Activated naive CD8-positive, alpha-beta T cell treated with anti-CD3 and anti-CD28 coated beads, Interleukin-2, amount 50 U/mL, for 16 hours (primary cell): ENCODE data around the gene CEP104.

Experiments used
- DNase-seq: peaks from one replicate; pipeline ENCODE4 v3.0.0-alpha.2; 2020; ENCODE audit warnings: low read depth, low spot score

CEP104 gene

DNA sequence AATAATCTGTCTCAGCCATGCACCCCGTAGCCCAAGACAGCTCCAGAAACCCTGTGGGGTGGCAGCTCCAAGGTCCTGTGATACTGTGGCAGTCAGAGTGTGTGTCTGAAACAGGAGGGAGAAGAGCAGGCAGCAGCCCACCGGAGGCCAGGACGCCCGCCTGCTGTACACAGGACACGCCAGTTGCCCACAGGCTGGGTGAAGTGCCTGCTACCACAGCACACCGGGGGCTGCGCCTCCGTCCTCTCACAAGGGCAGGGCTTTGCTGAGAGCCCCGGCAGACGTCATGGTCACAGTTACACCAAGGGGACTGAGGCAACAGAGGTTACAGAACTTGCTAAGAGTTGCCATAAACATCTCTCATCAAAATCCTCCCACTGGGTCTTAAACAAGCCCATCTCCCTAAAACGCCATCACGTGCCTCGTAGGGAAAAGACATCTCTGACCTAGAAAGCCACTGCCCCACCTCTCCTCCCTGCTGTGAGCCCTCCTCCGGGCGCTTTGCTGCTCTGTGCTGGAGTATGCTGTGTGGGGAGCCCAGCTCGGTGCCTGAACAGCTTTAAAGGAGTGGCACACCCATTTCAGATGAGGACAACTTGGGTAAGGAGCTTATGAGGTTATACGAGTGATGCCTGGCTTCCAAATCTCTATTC lies 37.7 kb upstream of the CEP104 start:
- DNase-seq, result no peak

DNA sequence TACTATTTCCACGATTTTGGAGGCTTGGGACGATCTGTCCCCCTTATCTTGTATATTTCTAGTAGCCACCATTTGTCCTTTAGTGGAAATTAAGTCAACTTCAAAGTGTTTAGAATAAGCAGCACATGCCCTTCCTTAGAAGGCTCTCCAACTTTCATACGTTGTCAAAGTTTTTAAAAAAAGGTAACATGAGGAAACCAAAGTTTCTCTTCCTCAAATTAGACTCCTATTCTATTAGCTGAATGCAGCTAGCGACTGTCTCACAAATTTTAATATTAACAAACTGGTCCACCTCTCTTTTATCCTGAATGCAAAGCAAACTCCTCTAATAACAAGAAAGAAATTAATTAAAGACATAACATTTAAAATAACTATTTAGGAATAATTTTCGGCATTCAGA lies 36.2 kb upstream of the CEP104 start:
- DNase-seq, result no peak

DNA sequence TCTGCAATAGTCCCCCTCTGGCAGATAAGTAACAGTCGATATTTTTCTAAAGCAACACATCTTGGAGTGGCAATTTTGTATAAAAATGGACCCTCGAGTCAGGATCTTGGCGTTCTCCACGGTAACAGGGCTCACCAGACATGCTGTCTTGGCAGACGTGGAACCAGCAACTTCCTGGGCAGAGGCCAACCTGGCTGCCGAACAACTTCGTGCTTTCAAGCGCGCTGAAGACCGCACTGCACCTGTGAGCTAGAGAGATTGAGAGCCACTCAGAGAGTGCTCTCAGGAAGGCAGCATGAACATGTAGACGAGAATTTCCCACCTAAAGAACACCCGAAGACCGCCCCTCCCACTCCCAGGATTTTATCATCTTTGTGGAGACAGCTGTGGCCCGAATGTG lies 35.7 kb upstream of the CEP104 start:
- no peak for DNase-seq

DNA sequence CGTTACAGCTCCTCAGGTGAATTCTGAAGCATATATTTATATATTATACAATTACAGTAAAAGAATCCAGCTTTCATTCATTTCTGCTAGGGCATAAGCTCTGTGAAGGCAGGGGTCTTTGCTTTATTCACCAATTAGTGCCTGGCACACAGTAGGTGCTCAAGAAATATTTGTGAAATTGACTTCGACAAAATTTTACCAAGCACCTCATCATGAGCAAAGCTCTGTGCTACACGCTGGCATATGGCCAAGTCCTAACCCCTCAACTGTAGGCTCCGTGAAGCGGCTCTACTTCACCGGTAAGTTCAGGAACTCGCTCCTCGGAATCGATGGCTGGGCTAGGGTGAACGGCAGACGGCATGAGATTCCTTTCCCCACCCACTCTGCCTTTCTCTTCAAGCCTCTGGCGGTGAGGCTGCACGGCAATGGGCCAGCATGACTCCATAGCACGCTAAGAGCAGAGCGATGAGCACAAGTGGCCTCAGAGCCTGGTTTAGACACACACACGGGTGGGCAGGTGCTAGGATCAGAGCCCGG lies 34.4 kb upstream of the CEP104 start:
- DNase-seq, result no peak

DNA sequence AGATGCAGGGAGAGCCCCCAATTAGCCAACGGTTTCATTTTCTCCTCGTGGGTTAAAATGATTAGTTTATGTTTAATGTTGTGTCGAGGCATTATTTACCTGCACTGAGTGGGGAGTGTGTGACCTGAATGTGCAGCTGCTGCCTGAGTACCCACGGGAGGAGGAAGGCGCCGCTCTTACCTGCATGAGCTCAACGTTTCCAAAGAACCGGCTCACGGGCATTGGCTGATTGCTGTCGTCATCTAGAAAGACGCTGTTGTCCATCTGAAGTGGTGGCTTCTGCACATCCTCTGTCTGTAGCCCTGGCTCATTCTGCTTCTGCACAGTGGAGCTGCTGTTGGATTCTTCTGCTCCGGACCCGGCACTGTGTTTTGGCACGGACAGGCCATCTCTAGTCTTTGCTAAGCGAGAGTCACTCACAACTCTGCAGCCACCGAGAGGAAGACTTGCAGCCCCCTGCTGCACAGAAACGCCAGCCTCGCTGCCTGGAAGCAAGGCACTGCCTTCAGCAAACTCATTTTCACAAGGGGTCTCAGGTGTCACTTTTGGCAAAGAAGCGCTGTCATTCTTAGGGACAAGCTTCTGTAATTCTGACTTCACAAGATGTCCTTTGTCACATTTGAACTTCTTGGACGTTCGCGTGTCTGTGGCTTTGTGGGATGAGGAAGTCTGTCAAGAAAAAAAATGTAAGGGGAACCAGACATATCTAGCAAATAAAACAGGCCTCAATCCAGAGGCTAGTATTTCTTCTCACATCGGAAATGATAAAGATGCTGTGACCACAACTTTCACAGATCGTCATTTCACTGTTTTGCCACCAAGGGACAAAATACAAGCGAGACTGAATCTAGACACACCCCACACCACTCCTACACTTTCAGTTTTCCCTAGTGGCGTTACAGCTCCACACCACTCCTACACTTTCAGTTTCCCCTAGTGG lies 33.6 kb upstream of the CEP104 start:
- no peak for DNase-seq

DNA sequence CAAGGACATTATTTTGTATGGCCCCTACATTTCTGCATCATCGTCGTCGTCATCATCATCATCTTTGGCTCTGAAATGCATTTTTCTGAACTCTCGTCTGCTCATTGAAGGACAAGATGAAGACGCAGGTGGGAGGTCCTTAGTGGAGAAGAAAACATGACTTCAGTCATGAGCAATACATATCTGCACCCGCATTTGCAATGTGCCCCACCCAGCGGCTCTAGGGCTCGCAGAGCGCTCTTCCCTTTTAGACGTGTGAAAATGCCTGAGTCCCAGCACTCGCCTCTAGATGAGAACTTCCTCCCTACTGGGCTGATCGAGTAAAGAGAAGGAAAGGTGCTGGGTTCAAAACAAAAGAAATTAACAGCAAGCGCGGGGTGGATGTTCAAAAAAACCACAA lies 32.9 kb upstream of the CEP104 start:
- no peak for DNase-seq

DNA sequence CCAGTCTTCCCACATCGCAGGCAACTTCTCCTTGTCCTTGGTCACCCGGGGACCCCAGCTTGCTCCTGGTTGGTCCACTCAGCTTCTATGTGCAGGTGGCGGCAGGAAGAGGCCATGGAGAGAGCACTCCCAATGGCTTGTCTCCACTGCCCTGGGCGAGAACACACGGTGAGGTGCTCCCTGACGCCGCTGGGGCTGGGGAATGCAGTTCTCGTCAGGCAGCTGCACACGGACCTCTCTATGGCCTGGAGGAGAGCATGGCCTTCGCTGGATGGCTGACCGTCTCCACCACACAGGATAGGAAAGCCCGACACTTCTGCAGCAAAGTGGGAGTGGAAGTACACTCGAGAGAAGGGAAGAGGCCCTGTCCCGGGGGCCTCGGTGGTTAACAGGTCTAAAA lies 31.3 kb upstream of the CEP104 start:
- no peak for DNase-seq

DNA sequence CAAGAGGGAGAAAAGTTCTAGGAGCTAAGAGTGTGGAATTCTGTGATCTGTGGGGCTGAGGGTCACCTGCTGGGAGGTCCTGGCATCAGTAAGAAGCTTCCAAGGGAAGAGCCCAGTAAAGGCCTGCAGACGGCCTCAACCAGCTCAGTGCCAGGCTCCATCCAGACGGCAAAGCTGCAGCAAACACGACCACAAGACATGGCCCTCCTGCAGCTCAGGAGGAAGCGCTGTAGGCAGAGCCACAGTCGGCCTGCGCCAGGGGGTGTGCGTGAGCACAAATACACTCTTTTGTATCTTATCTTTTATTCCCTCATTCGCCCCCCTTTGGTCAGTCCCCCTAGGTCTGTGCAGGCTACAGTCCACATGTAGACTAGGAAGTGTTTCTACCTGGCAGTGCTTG lies 29.7 kb upstream of the CEP104 start:
- no peak for DNase-seq

DNA sequence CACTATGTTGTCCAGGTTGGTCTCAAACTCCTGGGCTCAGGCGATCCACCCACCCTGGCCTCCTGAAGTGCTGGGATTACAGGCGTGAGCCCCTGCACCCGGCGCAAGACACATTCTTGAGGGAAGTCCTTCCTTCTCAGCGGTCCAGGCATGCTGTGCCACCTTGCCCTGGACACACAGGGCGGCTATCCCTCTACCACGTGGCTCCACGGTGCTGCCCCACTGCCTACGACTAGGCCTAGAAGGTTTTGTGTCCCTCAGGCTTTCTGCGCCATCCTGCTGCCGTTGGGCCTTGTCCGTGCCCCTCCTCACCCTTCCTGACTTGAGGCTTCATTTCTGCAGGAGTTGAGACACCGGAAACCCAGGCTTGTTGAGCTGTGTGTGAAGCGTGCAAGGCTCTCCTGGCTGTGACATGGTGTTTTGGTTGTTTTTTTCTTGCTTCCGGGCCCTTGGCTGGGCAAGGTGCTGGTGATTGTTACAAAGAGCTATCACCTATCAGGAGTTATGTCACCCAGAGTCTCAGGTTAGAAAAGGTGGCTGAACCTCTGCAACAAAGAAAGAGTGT lies 29.2 kb upstream of the CEP104 start:
- no peak for DNase-seq

DNA sequence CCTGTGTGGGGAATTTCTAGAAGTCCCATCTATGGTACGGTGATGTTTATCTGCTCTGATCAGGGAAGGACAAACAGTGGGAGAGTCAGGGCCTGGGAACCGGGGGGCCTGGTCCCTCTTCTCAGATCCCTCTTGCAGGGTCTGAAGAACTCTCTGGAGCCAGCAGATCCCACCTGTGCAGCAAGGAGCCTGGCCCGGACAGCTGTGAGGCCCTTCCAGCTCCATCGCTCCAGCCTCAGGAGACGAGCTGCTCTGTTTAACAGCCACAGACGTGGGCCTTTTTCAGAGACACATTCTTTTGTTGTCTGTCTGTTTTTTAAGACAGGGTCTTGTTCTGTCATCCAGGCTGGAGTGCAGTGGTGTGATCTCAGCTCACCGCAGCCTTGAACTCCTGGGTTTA lies 28.6 kb upstream of the CEP104 start:
- no peak for DNase-seq

DNA sequence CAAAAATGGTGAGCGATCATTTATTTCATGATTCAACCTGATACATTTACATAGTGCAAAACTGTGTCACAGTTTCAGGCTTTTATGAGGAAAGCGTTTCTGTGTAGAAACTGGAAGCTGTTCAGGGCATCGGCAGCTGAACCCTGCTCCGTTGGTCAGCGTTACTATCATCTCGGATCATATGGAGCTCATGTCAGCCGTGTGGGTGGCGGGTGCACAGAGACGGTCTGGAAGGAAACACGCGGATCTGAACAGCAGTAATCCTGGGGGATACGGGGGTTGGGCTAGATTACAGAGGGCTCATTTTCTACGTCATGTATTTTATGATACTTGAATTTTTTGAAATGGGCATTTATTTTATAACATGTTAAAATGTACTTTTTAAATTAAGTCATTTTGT lies 28.0 kb upstream of the CEP104 start:
- DNase-seq, result no peak

DNA sequence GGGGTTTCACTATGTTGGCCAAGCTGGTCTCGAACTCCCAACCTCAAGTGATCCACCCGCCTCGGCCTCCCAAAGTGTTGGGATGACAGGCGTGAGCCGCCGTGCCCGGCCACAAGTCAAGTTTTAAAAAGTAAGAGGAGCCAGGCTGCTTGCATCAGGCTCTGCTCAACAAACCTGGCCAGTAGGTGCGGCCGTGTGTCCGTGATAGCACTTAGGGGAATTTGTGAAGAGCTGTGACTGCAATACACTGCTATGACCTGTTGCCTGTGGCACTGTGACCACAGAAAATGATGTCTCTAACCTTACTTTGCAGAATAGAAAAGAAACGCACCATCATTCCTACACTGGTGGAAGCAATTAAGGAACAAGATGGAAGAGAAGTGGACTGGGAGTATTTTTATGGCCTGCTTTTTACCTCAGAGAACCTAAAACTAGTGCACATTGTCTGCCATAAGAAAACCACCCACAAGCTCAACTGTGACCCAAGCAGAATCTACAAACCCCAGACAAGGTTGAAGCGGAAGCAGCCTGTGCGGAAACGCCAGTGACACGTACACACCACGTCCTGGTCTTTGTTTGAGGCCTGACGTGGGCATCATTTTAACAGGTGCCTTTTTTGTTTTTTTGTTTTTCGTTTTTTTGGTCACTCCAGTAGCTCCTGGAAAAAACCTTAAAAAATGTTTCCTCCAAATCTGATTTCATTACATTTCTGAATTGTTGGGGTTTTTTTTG lies 26.3 kb upstream of the CEP104 start:
- DNase-seq, result no peak

DNA sequence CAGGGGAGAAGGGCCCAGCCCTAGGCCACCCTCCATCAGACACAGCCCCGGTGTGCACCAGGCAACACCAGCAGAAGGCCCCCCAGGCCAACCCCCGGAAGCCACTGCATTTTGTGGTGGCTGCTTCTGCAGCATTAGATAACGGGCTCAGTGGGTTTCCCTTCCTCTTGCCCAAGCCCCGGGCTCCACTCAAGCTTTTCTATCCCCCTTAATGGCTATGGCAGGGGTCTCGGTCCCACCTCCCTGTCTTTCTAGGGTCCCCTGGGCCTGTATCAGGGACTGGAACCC lies 24.1 kb upstream of the CEP104 start:
- DNase-seq, result no peak

DNA sequence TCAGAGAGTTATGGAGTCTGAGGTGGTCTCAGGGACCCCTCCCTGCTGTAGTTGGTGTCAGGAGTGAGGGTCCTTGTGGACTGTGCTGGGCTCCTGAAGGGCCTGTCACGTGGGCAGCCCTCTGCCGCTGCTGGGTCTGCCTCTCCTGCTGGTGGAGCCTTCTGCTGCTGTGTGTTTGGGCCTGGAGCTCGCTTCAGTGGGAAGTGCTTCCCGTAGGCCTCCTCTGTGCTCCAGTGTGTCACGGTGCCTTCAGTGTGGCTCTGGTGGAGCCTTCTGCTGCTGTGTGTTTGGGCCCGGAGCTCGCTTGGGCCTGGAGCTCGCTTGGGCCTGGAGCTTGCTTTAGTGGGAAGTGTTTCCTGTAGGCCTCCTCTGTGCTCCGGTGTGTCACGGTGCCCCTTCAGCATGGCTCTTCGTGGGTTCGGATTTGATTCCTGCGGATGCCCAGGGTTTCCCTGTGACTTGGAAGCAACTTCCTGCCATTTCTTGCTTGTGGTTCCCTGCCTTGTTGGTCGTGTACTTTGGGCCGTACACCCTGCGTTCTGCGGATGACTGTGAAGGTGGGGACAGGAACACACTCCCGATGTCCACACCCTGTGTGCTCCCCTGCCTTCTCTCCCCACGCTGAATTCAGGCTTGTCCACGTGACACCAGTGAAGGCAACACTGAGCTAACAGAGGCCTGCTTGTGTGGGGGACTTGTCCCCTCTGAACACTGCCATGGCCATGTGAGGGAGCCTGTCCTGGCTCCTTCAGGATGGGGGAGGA lies 23.6 kb upstream of the CEP104 start:
- no peak for DNase-seq

DNA sequence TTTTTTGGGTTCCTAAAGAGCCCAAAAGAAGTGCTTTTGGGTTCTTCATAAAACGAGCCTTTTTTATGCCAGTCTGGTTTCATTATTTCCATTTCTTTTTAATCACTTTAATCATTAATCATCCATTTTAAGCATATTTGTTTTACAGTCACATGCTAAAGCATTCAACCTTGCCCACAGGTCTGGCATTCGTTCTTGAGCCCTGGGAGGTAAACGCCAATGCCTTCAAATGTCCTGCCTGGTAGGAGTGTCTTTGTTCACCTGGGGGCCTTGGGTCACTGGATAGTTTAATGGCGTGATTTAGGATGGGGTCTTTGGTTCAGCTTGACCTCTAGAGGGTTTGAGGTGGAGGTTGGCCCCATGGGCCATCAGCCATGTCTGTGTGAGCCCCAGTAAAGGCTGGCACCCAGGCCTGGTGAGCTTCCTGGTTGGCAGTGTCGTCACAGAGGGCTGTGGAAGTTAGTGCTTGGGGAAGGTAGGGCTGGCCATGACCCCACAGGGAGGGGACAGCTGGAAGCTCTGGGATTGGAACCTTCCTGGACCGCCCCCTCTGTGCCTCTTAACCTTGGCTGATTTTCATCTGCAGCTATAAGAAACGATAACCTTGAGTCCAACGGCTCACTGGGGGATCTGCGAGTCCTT lies 22.9 kb upstream of the CEP104 start:
- no peak for DNase-seq

DNA sequence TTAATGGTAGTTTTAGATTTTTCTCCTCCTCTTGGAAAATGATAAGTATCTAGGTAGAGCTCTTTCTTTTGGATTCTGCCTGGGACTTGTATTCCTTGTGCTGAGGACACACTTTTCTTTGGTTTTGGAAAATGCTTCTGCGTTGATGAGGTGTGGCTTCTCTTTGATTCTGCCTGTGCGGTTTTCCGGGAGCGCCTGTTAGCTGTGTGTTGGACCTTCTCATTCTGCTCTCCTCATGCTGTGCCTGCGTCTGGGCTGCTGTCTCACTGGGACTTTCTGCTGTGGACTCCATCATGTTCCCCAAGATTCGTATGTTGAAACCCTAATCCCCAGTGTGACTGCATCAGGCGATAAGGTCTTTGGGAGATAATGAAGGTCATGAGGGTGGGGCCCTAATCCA lies 22.1 kb upstream of the CEP104 start:
- no peak for DNase-seq

DNA sequence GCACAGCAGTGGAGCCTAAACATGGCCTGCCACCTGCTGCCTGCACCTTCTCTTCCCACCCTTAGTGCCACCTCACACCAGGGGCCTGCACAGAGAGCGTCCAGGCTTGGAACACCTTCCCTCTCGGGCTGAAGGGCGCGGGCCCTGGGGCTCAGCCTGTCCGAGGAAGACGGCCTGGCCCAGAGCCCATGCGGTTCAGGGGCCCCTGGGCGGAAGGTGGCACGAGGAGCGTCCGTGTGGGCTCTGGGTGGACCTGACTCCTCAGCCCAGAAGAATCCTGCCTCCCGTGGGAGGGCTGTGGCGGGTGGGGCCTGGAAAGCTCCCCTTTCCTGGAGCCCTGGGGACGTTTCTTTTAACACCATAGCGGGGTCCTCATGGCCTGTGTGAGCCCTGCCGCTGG lies 19.7 kb upstream of the CEP104 start:
- DNase-seq, result no peak

DNA sequence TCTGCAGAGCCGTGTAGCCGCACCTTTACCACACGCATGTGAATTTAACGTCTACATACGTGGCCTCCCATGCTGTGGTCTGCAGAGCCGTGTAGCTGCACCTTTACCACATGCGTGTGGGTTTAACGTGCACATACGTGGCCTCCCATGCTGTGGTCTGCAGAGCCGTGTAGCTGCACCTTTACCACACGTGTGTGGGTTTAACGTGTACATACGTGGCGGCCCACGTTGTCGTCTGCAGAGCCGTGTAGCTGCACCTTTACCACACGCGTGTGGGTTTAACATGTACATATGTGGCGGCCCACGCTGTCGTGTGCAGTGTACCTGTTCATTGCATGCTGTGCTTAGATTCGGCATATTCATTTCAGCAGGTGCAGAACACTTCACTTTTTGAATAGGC lies 17.7 kb upstream of the CEP104 start:
- no peak for DNase-seq

DNA sequence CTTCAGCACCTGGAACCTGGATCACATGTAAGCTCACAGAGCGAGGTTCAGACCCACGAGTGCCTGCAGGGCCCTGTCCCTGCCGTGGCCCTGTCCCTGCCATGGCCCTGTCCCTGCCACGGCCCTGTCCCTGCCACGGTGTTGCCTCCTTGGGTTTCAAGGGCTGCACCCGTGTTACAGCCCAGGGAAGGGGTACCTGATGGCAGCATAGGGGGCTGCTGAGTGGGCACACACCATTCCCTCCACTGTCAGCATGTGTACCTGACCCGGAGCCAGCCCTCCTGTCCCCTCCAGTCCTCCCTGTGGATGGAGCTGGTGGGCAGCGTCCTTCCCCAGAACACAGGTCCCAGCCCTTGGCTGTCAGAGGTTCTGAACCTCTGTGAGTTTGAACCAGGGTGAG lies 15.5 kb upstream of the CEP104 start:
- DNase-seq, result no peak

DNA sequence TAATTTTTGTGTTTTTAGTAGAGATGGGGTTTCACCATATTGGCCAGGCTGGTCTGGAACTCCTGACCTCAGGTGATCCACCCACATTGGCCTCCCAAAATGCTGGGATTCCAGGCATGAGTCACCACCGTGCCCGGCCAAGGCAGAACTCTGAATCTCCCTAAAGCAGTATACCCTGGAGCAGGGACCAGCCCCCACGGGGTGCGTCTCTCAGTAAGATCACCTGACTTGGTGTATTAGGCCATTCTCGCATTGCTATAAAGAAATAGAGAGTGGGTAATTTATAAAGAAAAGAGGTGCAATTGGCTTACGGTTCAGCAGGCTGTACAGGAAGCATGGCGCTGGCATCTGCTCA lies 14.4 kb upstream of the CEP104 start:
- DNase-seq, result no peak

DNA sequence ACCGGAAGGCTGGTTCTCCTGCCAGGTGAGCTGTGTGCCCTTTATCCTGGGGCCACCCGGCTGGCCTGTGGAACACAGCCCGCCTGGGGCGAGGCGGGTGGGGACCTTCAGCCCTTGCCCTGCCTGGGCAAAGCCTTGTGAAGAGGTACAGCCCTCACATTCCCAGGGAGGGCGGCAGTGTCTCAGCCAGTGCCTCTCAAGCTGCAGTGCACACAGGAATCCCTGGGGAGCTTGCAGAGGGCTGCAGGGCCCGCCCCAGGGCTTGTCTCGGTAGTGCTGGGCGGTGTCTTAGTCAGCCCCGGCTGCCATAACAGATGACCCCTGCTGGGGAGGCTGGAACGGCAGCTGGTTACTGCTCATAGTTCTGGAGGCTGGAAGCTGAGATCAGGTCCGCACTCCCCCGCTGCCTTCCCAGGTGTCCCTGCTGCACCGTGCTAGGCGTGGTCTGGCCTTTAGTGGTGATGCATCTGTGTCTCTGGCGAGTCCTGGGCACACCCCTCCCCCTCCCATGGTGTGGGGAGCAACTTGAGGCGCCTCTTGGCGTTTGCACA lies 12.8 kb upstream of the CEP104 start:
- DNase-seq, result no peak
